Hepatocyte (in vitro differentiated cells): ENCODE data around the gene VPS51. TPM values are rescaled to one million over a fixed set of nuclear protein-coding genes. Genes with fewer than 3 reads are reported as not detected.

Source experiments
- DNase-seq: peaks from one replicate; pipeline ENCODE4 v3.0.0-alpha.2; 2016; ENCODE audit warnings: low spot score
- H2AFZ ChIP-seq: fragments of 200-600 bp; sonication (generic); 2 replicates; pipeline ENCODE4 v1.6.0; 2016; ENCODE audit warnings: antibody characterized with exemption, mild to moderate bottlenecking
- H3K27ac ChIP-seq: fragments of 200-600 bp; sonication (generic); 2 replicates; pipeline ENCODE4 v1.5.1; 2016; ENCODE audit warnings: mild to moderate bottlenecking
- H3K27me3 ChIP-seq: fragments of 200-600 bp; sonication (generic); 2 replicates; pipeline ENCODE4 v1.6.1; 2016
- H3K36me3 ChIP-seq: fragments of 200-600 bp; sonication (generic); replicated peaks from 2 replicates; pipeline ENCODE4 v1.5.1; 2016; ENCODE audit warnings: low read depth; ENCODE audit not compliant: insufficient read depth
- H3K4me1 ChIP-seq: fragments of 200-600 bp; sonication (generic); 2 replicates; pipeline ENCODE4 v1.5.1; 2016; ENCODE audit warnings: mild to moderate bottlenecking, moderate library complexity; ENCODE audit not compliant: insufficient read depth
- H3K4me2 ChIP-seq: fragments of 200-600 bp; sonication (generic); 2 replicates; pipeline ENCODE4 v1.6.0; 2016
- H3K4me3 ChIP-seq: fragments of 200-600 bp; sonication (generic); 2 replicates; pipeline ENCODE4 v1.5.1; 2016; ENCODE audit warnings: mild to moderate bottlenecking
- H3K79me2 ChIP-seq: fragments of 200-600 bp; sonication (generic); 2 replicates; pipeline ENCODE4 v1.6.0; 2017; ENCODE audit warnings: mild to moderate bottlenecking
- H3K9me2 ChIP-seq: fragments of 200-600 bp; sonication (generic); replicated peaks from 2 replicates; pipeline ENCODE4 v1.6.0; 2017; ENCODE audit warnings: mild to moderate bottlenecking; ENCODE audit not compliant: insufficient read depth
- H3K9me3 ChIP-seq: fragments of 200-600 bp; sonication (generic); 2 replicates; pipeline ENCODE4 v1.5.1; 2016; ENCODE audit warnings: low read depth, mild to moderate bottlenecking
- H4K20me1 ChIP-seq: fragments of 200-600 bp; sonication (generic); 2 replicates; pipeline ENCODE4 v1.6.0; 2016; ENCODE audit warnings: mild to moderate bottlenecking; ENCODE audit not compliant: insufficient read depth, poor library complexity, severe bottlenecking
- CTCF ChIP-seq: fragments of 200-600 bp; sonication (generic); IDR thresholded peaks from 2 replicates; pipeline ENCODE4 v1.5.1; 2016; ENCODE audit warnings: antibody characterized with exemption, mild to moderate bottlenecking; ENCODE audit not compliant: poor library complexity
- EZH2 ChIP-seq: fragments of 200-600 bp; sonication (generic); IDR thresholded peaks from 2 replicates; pipeline ENCODE4 v1.6.1; 2016; ENCODE audit warnings: antibody characterized with exemption, mild to moderate bottlenecking, borderline replicate concordance
- EZH2phosphoT487 ChIP-seq: fragments of 200-600 bp; sonication (generic); IDR thresholded peaks from one replicate; pipeline ENCODE4 v1.6.1; 2018; ENCODE audit warnings: antibody characterized with exemption, mild to moderate bottlenecking, low read depth, moderate library complexity; ENCODE audit not compliant: unreplicated experiment, severe bottlenecking
- WGBS: methylation state at CpG from one replicate; pipeline ENCODE4 v1.1.6; 2016; ENCODE audit warnings: low lambda C conversion rate; ENCODE audit errors: missing lambda C conversion rate; 5-methylcytosine and 5-hydroxymethylcytosine counted together
- polyA plus RNA-seq: library from polyadenylated mRNA; unstranded; fragments of >200 nt; fragmentation: Nextera tagmentation; extraction: Ambion mirVana; gene quantifications from 2 replicates; pipeline ENCODE4 v1.2.1, GENCODE V29; 2016
- total RNA-seq: library from RNA; depleted of rRNA; stranded (reverse); fragments of >200 nt; gene quantifications from 2 replicates; pipeline ENCODE4 v1.2.3, GENCODE V29; 2014

Gene VPS51
- total and polyA plus RNA-seq, 2 experiments from 2014 or later, result 63.5 to 242 TPM

- Histone ChIP-seq H3K27me3 (no peaks in the 10 kb centered on the region), H2AFZ (no peak overlapping the region), H3K9me3 (no peaks in the 10 kb centered on the region), H3K27ac (peak overlapping the region; percentile 45), H3K4me1 (peaks cover 21% of the 10 kb centered on the region), H4K20me1 (no peaks in the 10 kb centered on the region), H3K9me2 (no peaks in the 10 kb centered on the region), H3K79me2 (peaks cover 34% of the 10 kb centered on the region), H3K36me3 (no peaks in the 10 kb centered on the region), H3K4me3 (no peak overlapping the region), H3K4me2 (peak overlapping the region; percentile 99)
- DNase-seq, result no peak
- TF ChIP-seq EZH2phosphoT487 (no peak), EZH2 (no peak), CTCF (no peak)
- WGBS, result 64% methylated on average over 30 of the region's 31 CpGs
These were observed 15.2 kb downstream of the VPS51 start for GRCh38 chr11:65111159-65111743.

- TF ChIP-seq CTCF, result no peak
- no peak for TF ChIP-seq EZH2phosphoT487
- no peak for TF ChIP-seq EZH2
- Histone ChIP-seq H3K79me2 (peaks cover 41% of the 10 kb centered on the region), H3K9me2 (no peaks in the 10 kb centered on the region), H3K36me3 (no peaks in the 10 kb centered on the region), H4K20me1 (no peaks in the 10 kb centered on the region), H3K4me2 (peak within 1 kb of the TSS; percentile 99), H3K27me3 (no peaks in the 10 kb centered on the region), H3K4me1 (peaks cover 27% of the 10 kb centered on the region), H3K27ac (peak within 1 kb of the TSS; percentile 80), H2AFZ (no peak within 1 kb of the TSS), H3K9me3 (no peaks in the 10 kb centered on the region), H3K4me3 (peak within 1 kb of the TSS; percentile 75)
- peak; percentile 98 for DNase-seq
- WGBS, result under 1% methylated on average over 38 of the region's 64 CpGs
These were observed 15.9 kb downstream of the VPS51 start, which contains the start of gene TM7SF2 for GRCh38 chr11:65111744-65112545. Gene TM7SF2, plus strand, starts transcription at chr11:65111872. Its CDS starts 144 bp downstream, at chr11:65112016.

DNA sequence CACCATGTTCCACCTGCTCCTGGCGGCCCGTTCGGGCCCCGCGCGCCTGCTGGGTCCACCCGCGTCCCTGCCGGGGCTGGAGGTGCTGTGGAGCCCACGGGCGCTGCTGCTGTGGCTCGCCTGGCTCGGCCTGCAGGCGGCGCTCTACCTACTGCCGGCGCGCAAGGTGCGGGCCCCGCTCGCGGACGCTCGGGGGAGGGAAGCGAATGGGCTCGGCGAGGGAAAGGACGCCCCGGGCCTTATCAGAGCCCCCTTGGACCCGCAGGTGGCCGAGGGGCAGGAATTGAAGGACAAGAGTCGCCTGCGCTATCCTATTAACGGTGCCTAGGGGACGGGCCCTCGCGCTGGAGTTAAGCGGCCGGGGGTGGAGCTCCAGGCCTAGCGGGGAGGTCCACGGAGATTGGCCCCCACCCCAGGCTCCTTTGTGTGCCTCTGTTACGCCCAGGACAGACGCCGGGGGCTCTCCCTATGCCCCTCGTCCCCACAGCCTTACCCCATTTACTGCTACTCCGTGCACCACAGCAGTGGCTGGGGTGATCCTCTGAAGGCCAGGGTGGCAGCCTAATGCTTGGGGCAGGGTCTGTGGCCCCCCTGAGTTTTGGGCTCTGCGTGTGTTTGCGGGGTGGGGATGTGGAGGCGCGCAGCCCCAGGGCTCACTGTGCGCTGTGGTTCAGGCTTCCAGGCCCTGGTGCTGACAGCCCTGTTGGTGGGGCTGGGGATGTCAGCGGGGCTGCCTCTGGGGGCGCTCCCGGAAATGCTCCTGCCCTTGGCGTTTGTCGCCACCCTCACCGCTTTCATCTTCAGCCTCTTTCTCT, 16.7 kb downstream of the VPS51 start:
- TF ChIP-seq CTCF (peak; percentile 70), EZH2 (no peak), EZH2phosphoT487 (no peak)
- no peaks in the 10 kb centered on the region for H3K9me2 ChIP-seq
- peak overlapping the region; percentile 43 for H2AFZ ChIP-seq
- peak overlapping the region; percentile 75 for H3K4me3 ChIP-seq
- H4K20me1 ChIP-seq, result no peaks in the 10 kb centered on the region
- H3K27me3 ChIP-seq, result no peaks in the 10 kb centered on the region
- peak overlapping the region; percentile 80 for H3K27ac ChIP-seq
- peaks cover 27% of the 10 kb centered on the region for H3K4me1 ChIP-seq
- H3K9me3 ChIP-seq, result no peaks in the 10 kb centered on the region
- no peaks in the 10 kb centered on the region for H3K36me3 ChIP-seq
- 3% methylated on average over 50 of the region's 57 CpGs for WGBS
- peak; percentile 84 for DNase-seq
- peak overlapping the region; percentile 99 for H3K4me2 ChIP-seq
- H3K79me2 ChIP-seq, result peaks cover 41% of the 10 kb centered on the region
